AG04450 (cell line): ENCODE data around the gene KLHL2. TPM values are rescaled to one million over a fixed set of nuclear protein-coding genes. Genes with fewer than 3 reads are reported as not detected.
"Not testable (repeated sequence)": the region's sequence is repeated elsewhere in the genome, so short reads cannot be mapped to it uniquely, and the experiment has no call there.

Source experiments
- CTCF ChIA-PET: fragments of 300-600, 350-600 bp; formaldehyde crosslinking; extraction: SDS; loops from one replicate; lab custom pipeline; 2022; ENCODE audit warnings: antibody characterized with exemption, inconsistent platforms; lab: Charles Lee
- POLR2A ChIA-PET: fragments of 350-600 bp; formaldehyde crosslinking; extraction: SDS; loops from one replicate; lab custom pipeline; 2021; ENCODE audit warnings: antibody characterized with exemption, inconsistent platforms; lab: Yijun Ruan, JAX
- DNase-seq: peaks from one replicate; pipeline ENCODE4 v3.0.0-alpha.2; 2011; ENCODE audit warnings: low read depth, low spot score
- H3K27ac ChIP-seq: one replicate; pipeline ENCODE4 v1.5.1; 2012; ENCODE audit warnings: low read depth, low read length, control low read depth
- H3K27me3 ChIP-seq: one replicate; pipeline ENCODE4 v1.6.0; 2012; ENCODE audit warnings: low read length; ENCODE audit not compliant: control insufficient read depth, insufficient read depth
- H3K4me3 ChIP-seq: 2 replicates; pipeline ENCODE4 v1.5.1; 2011; ENCODE audit warnings: mild to moderate bottlenecking, low read depth, low read length, control low read depth
- H3K9me3 ChIP-seq: 2 replicates; pipeline ENCODE4 v1.5.1; 2012; ENCODE audit warnings: low read length; ENCODE audit not compliant: control insufficient read depth, insufficient read depth
- CTCF ChIP-seq: IDR thresholded peaks from 2 replicates; pipeline ENCODE4 v1.5.1; 2011; ENCODE audit warnings: low read depth, low read length, control low read depth, inconsistent platforms
- polyA plus RNA-seq: library from polyadenylated mRNA; depleted of rRNA; stranded (reverse); fragments of >200 nt; gene quantifications from 2 replicates; pipeline ENCODE4 v1.2.3, GENCODE V29; 2011

Gene KLHL2
- polyA plus RNA-seq, 1 experiment, result 16.4 TPM

- Histone ChIP-seq H3K4me3 (peak overlapping the region; percentile 86), H3K27me3 (no peaks in the 10 kb centered on the region), H3K9me3 (no peaks in the 10 kb centered on the region), H3K27ac (no peak overlapping the region)
- ChIA-PET POLR2A (no interaction called here), CTCF (no interaction called here)
- DNase-seq, result no peak
- no peak for TF ChIP-seq CTCF
Observed at GRCh38 chr4:165208741-165209388, 1.5 kb downstream of the KLHL2 start.

GRCh38 chr4:165209796-165210195, 2.4 kb downstream of the KLHL2 start:
- no peak for DNase-seq
- H3K27ac ChIP-seq, result no peak overlapping the region
- no peak overlapping the region for H3K4me3 ChIP-seq
- ChIA-PET CTCF (no interaction called here), POLR2A (no interaction called here)
- H3K9me3 ChIP-seq, result no peaks in the 10 kb centered on the region
- no peak for TF ChIP-seq CTCF
- no peaks in the 10 kb centered on the region for H3K27me3 ChIP-seq

- ChIA-PET POLR2A (no interaction called here), CTCF (no interaction called here)
- no peak for DNase-seq
- no peak for TF ChIP-seq CTCF
- no peaks in the 10 kb centered on the region for H3K27me3 ChIP-seq
- H3K9me3 ChIP-seq, result no peaks in the 10 kb centered on the region
- no peak overlapping the region for H3K4me3 ChIP-seq
- no peak overlapping the region for H3K27ac ChIP-seq
Observed at GRCh38 chr4:165210566-165210965, 3.2 kb downstream of the KLHL2 start.

GRCh38 chr4:165212647-165213046, 5.3 kb downstream of the KLHL2 start:
- H3K27ac ChIP-seq, H3K9me3 ChIP-seq, POLR2A ChIA-PET, DNase-seq, H3K4me3 ChIP-seq, H3K27me3 ChIP-seq, CTCF ChIA-PET: not testable (repeated sequence)

GRCh38 chr4:165213404-165213803, 6.0 kb downstream of the KLHL2 start:
- H3K27ac ChIP-seq, DNase-seq, H3K9me3 ChIP-seq, CTCF ChIA-PET, H3K4me3 ChIP-seq, H3K27me3 ChIP-seq, POLR2A ChIA-PET: not testable (repeated sequence)

GRCh38 chr4:165213991-165214709, 6.8 kb downstream of the KLHL2 start:
- H3K27ac ChIP-seq, DNase-seq, POLR2A ChIA-PET, H3K27me3 ChIP-seq, CTCF ChIA-PET, H3K4me3 ChIP-seq, H3K9me3 ChIP-seq: not testable (repeated sequence)

GRCh38 chr4:165215034-165215751, 7.8 kb downstream of the KLHL2 start:
- H3K27me3 ChIP-seq, POLR2A ChIA-PET, H3K9me3 ChIP-seq, H3K27ac ChIP-seq, H3K4me3 ChIP-seq, CTCF ChIA-PET: not testable (repeated sequence)
- peak; percentile 42 for DNase-seq

- CTCF ChIA-PET, H3K9me3 ChIP-seq, H3K4me3 ChIP-seq, H3K27ac ChIP-seq, POLR2A ChIA-PET, H3K27me3 ChIP-seq, DNase-seq: not testable (repeated sequence)
Observed at GRCh38 chr4:165215761-165216487, 8.6 kb downstream of the KLHL2 start.
